B cell (primary cell): ENCODE data around the gene HYOU1. TPM values are rescaled to one million over a fixed set of nuclear protein-coding genes. Genes with fewer than 3 reads are reported as not detected.

ENCODE experiments used
- ATAC-seq: fragments of 200-7000 bp; cut with Tn5 transposase; one replicate; pipeline ENCODE4 v1.10.0; 2021; ENCODE audit warnings: low read depth, mild to moderate bottlenecking, moderate number of reproducible peaks, moderate library complexity
- CTCF ChIA-PET: fragments of 350-600 bp; sonication (Branson Sonifier 250); formaldehyde crosslinking; loops from one replicate; lab custom pipeline; 2021; ENCODE audit warnings: antibody characterized with exemption, inconsistent platforms; lab: Charles Lee
- POLR2A ChIA-PET: fragments of 350-600 bp; sonication (Branson Sonifier 250); formaldehyde crosslinking; loops from one replicate; lab custom pipeline; 2021; ENCODE audit warnings: antibody characterized with exemption; lab: Charles Lee
- DNase-seq: peaks from one replicate; pipeline ENCODE4 v3.0.0; 2013
- H2AFZ ChIP-seq: 2 replicates; pipeline ENCODE4 v1.6.1; 2012; ENCODE audit warnings: mild to moderate bottlenecking, low read depth, low read length; ENCODE audit not compliant: insufficient read depth, poor library complexity, severe bottlenecking
- H3K27ac ChIP-seq, 2 donors: 1 replicate in 1 of 2; 2 replicates in 1 of 2; pipeline ENCODE4 v1.5.1; 2012 to 2013; ENCODE audit warnings: low read length in 2 of 2, mild to moderate bottlenecking in 2 of 2, moderate library complexity in 1 of 2
- H3K27me3 ChIP-seq, 4 experiments: fragments of 200-600 bp in 1 of 4; sonication (generic) in 1 of 4; replicated peaks in 1 of 4; 1 replicate in 2 of 4; 2 replicates in 2 of 4; pipeline versions ENCODE4 v1.6.1 to v1.7.0; 2013 to 2016; ENCODE audit warnings: low read length in 3 of 4, mild to moderate bottlenecking in 2 of 4, mixed read lengths in 1 of 4, moderate library complexity in 1 of 4; ENCODE audit not compliant: insufficient read depth in 4 of 4, control insufficient read depth in 3 of 4; ENCODE audit errors: control extremely low read depth in 1 of 4
- H3K36me3 ChIP-seq, 2 experiments: replicated peaks in 1 of 2; 1 replicate in 1 of 2; 2 replicates in 1 of 2; pipeline versions ENCODE4 v1.6.1 to v1.7.1; 2013; ENCODE audit warnings: low read length in 1 of 2; ENCODE audit not compliant: insufficient read depth in 2 of 2, control insufficient read depth in 1 of 2; ENCODE audit errors: control extremely low read depth in 1 of 2, extremely low read depth in 1 of 2
- H3K4me1 ChIP-seq, 2 donors: fragments of 200-600 bp in 1 of 2; sonication (generic) in 1 of 2; 1 replicate in 1 of 2; 2 replicates in 1 of 2; pipeline versions ENCODE4 v1.5.1 to v1.6.1; 2013 to 2017; ENCODE audit warnings: low read length in 2 of 2; ENCODE audit not compliant: control insufficient read depth in 2 of 2, insufficient read depth in 2 of 2
- H3K4me2 ChIP-seq: replicated peaks from 2 replicates; pipeline ENCODE3; 2012; ENCODE audit warnings: mild to moderate bottlenecking, low read depth, low read length; ENCODE audit not compliant: poor library complexity, severe bottlenecking
- H3K4me3 ChIP-seq, 5 experiments: fragments of 200-600 bp in 1 of 5; sonication (generic) in 1 of 5; 1 replicate in 3 of 5; 2 replicates in 2 of 5; pipeline versions ENCODE4 v1.5.1 to v1.7.0; 2011 to 2016; ENCODE audit warnings: low read length in 4 of 5, mild to moderate bottlenecking in 4 of 5, low read depth in 2 of 5, control low read depth in 1 of 5, moderate library complexity in 1 of 5; ENCODE audit not compliant: insufficient read depth in 1 of 5; ENCODE audit errors: control extremely low read depth in 1 of 5, extremely low read depth in 1 of 5
- H3K79me2 ChIP-seq: fragments of 200-600 bp; sonication (generic); one replicate; pipeline ENCODE4 v1.6.0; 2016; ENCODE audit warnings: low read length; ENCODE audit not compliant: control insufficient read depth, insufficient read depth
- H3K9ac ChIP-seq: fragments of 200-600 bp; sonication (generic); 2 replicates; pipeline ENCODE4 v1.6.1; 2017; ENCODE audit warnings: mild to moderate bottlenecking, low read length, moderate library complexity
- H3K9me3 ChIP-seq, 3 donors: one replicate each; pipeline versions ENCODE4 v1.6.1 to v1.7.1; 2013; ENCODE audit warnings: low read length in 2 of 3; ENCODE audit not compliant: control insufficient read depth in 2 of 3, insufficient read depth in 1 of 3; ENCODE audit errors: control extremely low read depth in 1 of 3
- H4K20me1 ChIP-seq: 2 replicates; pipeline ENCODE4 v1.6.0; 2012; ENCODE audit warnings: mild to moderate bottlenecking, low read length; ENCODE audit not compliant: insufficient read depth, control insufficient read depth, poor library complexity, severe bottlenecking
- H3K27ac Mint-ChIP-seq: one replicate; pipeline ENCODE4 v1.8.0; 2021; ENCODE audit warnings: mixed read lengths
- H3K27me3 Mint-ChIP-seq: one replicate; pipeline ENCODE4 v1.8.0; 2021; ENCODE audit warnings: mixed read lengths
- H3K4me1 Mint-ChIP-seq: one replicate; pipeline ENCODE4 v1.8.0; 2021; ENCODE audit warnings: mixed read lengths
- H3K4me3 Mint-ChIP-seq: one replicate; pipeline ENCODE4 v1.8.0; 2021; ENCODE audit warnings: mixed read lengths
- H3K9me3 Mint-ChIP-seq: one replicate; pipeline ENCODE4 v1.8.0; 2022; ENCODE audit warnings: mixed read lengths; ENCODE audit not compliant: insufficient read depth
- CTCF ChIP-seq: fragments of 200-600 bp; IDR thresholded peaks from one replicate; pipeline ENCODE4 v1.8.0; 2022; ENCODE audit warnings: antibody characterized with exemption, mild to moderate bottlenecking
- EZH2 ChIP-seq: IDR thresholded peaks from 2 replicates; pipeline ENCODE4 v1.6.1; 2012; ENCODE audit warnings: borderline replicate concordance, low read depth, mild to moderate bottlenecking, moderate library complexity, low read length; ENCODE audit not compliant: insufficient read depth, poor library complexity, severe bottlenecking
- WGBS: methylation state at CpG from one replicate; pipeline ENCODE4 v1.1.5; 2013; ENCODE audit warnings: missing lambda C conversion rate; ENCODE audit not compliant: insufficient coverage; 5-methylcytosine and 5-hydroxymethylcytosine counted together
- intact Hi-C: fragments of 100-400 bp; cut with micrococcal nuclease; formaldehyde crosslinking; loops from one replicate; pipeline ENCODE4 v1.10.0; 2022
- polyA plus RNA-seq: library from polyadenylated mRNA; depleted of rRNA; stranded (reverse); fragments of >200 nt; gene quantifications from 2 replicates; pipeline ENCODE4 v1.2.3, GENCODE V29; 2012
- total RNA-seq, 2 donors: library from RNA; stranded (reverse); fragments of 120-200 nt in 1 of 2; gene quantifications; 1 replicate in 1 of 2; 2 replicates in 1 of 2; pipeline versions ENCODE4 v1.2.3 to v1.2.4, GENCODE V29; 2013 to 2022

The HYOU1 gene
- total and polyA plus RNA-seq, 2 donors (not counting 1 experiment from before 2014, with no cell fraction given), result 38.5 to 48.7 TPM

GRCh38 chr11:119012629-119013170, 44.3 kb downstream of the HYOU1 start:
- WGBS, result no CpG with 5 or more reads among the region's 3 CpGs
- Histone ChIP-seq H3K27ac (peak overlapping the region in 1 of 2 donors; percentile 22), H3K4me3 (no peak overlapping the region), H4K20me1 (peaks cover 6% of the 10 kb centered on the region), H3K36me3 (peaks cover 0 to 68% of the 10 kb centered on the region in 2 experiments), H3K4me2 (no peak overlapping the region), H3K9ac (no peak overlapping the region), H3K27me3 (no peaks in the 10 kb centered on the region), H2AFZ (no peak overlapping the region), H3K4me1 (peaks cover 16 to 19% of the 10 kb centered on the region in 2 donors), H3K79me2 (peaks cover 19% of the 10 kb centered on the region), H3K9me3 (no peaks in the 10 kb centered on the region)
- Mint-ChIP-seq H3K9me3 (no peaks in the 10 kb centered on the region), H3K4me1 (peaks cover 20% of the 10 kb centered on the region), H3K4me3 (no peak overlapping the region), H3K27ac (peak overlapping the region; percentile 12), H3K27me3 (no peaks in the 10 kb centered on the region)
- intact Hi-C loops, result no loop called here
- CTCF ChIA-PET, result no interaction called here
- no peak for DNase-seq
- ATAC-seq, result no peak
- no peak for TF ChIP-seq EZH2
- TF ChIP-seq CTCF, result no peak
- POLR2A ChIA-PET, result interaction anchor here (1.6 kb wide), 1 partner anchor 15 kb away, joined by 6 read pairs; the partner anchor contains the start of gene CENATAC

GRCh38 chr11:119011476-119012053, 45.4 kb downstream of the HYOU1 start:
- no peak overlapping the region for H3K4me2 ChIP-seq
- peaks cover 14% of the 10 kb centered on the region for H3K4me1 Mint-ChIP-seq
- no peak overlapping the region for H3K4me3 ChIP-seq
- H2AFZ ChIP-seq, result no peak overlapping the region
- H3K27ac Mint-ChIP-seq, result no peak overlapping the region
- H3K79me2 ChIP-seq, result peaks cover 9% of the 10 kb centered on the region
- DNase-seq (no peak), ATAC-seq (no peak)
- peaks cover 6 to 9% of the 10 kb centered on the region in 2 donors for H3K4me1 ChIP-seq
- POLR2A ChIA-PET, result no interaction called here
- no peaks in the 10 kb centered on the region for H3K27me3 Mint-ChIP-seq
- CTCF ChIA-PET, result no interaction called here
- peaks cover 6% of the 10 kb centered on the region for H4K20me1 ChIP-seq
- H3K27me3 ChIP-seq, result no peaks in the 10 kb centered on the region
- TF ChIP-seq CTCF (no peak), EZH2 (no peak)
- H3K9ac ChIP-seq, result no peak overlapping the region
- no peak overlapping the region for H3K27ac ChIP-seq
- H3K4me3 Mint-ChIP-seq, result no peak overlapping the region
- no peaks in the 10 kb centered on the region for H3K9me3 Mint-ChIP-seq
- intact Hi-C loops, result no loop called here
- WGBS, result 96% methylated on average over 5 of the region's 6 CpGs
- no peaks in the 10 kb centered on the region for H3K9me3 ChIP-seq
- H3K36me3 ChIP-seq, result peaks cover 0 to 70% of the 10 kb centered on the region in 2 experiments
